Measurements from ENCODE around the gene AMHR2.
A peak's percentile ranks its signal among the peaks of the same experiment; 100 is the strongest.
"Not testable (repeated sequence)": the region's sequence is repeated elsewhere in the genome, so short reads cannot be mapped to it uniquely, and the experiment has no call there.

Gene AMHR2

DNA sequence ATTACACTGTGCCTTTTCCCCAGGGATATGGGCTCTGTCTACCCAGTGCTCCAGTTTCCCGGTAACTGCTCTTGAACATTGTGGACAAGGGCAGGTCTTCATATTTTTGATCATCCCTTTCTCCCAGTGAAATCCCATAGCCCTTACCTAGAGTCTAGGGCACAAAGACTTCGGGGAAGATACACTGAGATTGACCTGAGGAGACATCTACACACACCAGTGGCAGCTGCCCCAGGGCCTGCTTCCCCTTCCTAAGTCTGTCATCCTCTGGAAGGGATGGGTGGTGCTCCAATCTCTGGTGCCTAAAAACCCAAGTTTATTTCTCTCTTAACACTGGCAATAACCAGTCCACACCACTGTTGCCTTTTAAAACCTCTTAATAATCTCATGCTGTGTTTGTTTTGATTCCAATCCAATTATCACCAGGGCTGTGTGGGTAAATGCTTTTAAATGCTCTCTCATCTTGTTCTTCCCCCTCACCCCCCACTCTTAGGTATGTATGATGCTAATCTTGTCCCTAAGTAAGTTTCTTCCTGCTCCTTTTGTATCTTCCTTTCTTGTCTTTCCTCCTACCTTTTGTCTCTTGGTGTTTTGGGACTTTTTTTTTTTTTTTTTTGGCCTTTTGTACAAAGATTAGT is 7.8 kb upstream of the AMHR2 start:
- DNase-seq, result not testable (repeated sequence)

- not testable (repeated sequence) for DNase-seq
Measured at GRCh38 chr12:53417291-53417816, 6.3 kb upstream of the AMHR2 start.

DNA sequence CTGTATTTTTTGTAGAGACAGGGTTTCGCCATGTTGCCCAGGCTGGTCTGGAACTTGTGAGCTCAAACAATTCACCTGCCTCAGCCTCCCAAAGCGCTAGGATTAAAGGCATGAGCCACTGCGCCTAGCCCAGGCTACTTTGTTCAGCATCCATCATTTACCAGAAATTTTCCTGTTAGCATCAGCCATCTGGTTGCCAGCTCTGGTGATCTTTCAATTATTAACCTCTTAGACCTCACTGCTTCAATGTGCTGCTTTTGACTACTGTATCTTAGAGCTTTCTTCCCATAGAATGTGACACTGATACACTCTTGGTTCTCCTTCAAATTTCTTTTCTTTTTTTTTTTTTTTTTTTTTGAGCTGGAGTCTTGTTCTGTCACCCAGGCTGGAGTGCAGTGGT is 5.4 kb upstream of the AMHR2 start:
- DNase-seq, result no peak

- no peak for DNase-seq
Measured at GRCh38 chr12:53419756-53420155, 3.9 kb upstream of the AMHR2 start.

DNA sequence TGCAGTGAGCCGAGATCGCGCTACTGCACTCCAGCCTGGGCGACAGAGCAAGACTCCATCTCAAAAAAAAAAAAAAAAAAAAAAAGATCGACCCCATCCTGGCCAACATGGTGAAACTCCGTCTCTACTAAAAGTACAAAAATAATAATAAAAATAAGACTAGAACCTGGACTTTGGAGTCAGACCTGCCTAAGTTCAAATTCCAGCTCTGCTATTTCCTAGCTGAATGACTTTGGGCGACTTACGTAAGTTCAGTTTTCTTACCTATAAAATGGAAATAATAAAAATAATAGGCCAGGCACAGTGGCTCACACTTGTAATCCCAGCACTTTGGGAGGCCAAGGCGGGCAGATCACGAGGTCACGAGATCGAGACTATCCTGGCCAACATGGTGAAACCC is 1.4 kb upstream of the AMHR2 start:
- not testable (repeated sequence) for DNase-seq

GRCh38 chr12:53424626-53425514 is 1.2 kb downstream of the AMHR2 start:
- DNase-seq, result no peak

- no peak for DNase-seq
Measured at GRCh38 chr12:53425515-53426150, 2.0 kb downstream of the AMHR2 start.

DNA sequence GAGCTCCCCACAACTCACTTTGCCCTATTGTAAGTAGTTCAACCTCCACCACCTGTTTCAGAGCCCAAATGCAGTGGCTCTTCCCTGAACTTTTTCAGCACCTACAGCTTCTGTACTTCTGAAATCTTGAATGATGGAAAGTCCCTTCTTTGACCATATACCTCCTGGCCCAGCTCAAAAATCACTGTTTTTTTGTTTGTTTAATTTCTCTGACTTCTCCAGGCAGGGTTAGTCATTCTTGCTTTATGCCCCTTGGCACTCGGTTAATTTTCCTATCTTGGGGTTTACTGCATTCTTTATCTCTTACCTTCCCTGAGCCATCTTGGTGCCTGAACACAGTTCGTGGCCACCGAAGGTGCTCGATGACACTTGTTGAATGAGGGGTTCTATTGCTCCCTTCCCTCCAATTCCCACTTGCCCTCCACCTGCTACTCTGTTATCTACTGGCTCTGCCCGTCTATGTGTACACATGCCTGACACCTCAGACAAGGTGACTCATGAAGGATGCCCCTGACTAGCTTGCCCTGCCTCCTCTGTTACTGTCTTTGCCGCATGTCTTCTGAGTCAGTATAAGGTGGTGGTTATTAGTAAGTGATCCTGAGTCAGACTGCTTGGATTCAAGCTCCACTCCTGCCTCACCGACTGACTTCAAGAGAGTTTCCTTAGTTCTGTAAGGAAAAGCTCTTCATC is 4.4 kb downstream of the AMHR2 start:
- no peak for DNase-seq

- no peak for DNase-seq
Measured at GRCh38 chr12:53428741-53429140, 5.1 kb downstream of the AMHR2 start.

DNA sequence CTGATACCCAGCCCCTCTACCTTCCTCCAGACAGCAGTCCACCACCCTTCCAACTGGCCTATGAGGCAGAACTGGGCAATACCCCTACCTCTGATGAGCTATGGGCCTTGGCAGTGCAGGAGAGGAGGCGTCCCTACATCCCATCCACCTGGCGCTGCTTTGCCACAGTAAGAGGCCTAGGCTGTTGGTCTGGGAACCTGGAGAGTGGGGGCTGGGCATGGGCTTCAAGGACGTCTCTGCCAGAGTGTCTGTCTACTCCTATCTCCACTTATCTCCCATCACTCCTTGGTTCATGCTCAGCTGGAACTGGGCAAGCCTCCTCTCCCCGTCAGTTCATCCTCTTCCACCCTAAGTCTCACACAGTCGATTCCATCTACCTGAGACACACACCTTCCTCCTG is 6.5 kb downstream of the AMHR2 start:
- no peak for DNase-seq

GRCh38 chr12:53431187-53431586 is 7.5 kb downstream of the AMHR2 start:
- no peak for DNase-seq

DNA sequence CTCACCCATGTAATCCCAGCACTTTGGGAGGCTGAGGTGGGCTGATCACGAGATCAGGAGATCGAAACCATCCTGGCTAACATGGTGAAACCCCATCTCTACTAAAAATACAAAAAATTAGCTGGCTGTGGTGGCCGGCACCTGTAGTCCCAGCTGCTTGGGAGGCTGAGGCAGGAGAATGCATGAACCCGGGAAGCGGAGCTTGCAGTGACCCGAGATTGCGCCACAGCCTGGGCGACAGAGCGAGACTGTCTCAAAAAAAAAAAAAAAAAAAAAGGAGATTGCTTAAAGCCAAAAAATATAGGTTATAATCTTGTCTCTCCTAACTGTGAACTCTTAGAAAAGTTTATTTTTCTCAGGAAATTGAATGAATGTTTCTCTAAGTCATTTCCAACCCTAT is 11.7 kb downstream of the AMHR2 start:
- DNase-seq, result not testable (repeated sequence)

DNA sequence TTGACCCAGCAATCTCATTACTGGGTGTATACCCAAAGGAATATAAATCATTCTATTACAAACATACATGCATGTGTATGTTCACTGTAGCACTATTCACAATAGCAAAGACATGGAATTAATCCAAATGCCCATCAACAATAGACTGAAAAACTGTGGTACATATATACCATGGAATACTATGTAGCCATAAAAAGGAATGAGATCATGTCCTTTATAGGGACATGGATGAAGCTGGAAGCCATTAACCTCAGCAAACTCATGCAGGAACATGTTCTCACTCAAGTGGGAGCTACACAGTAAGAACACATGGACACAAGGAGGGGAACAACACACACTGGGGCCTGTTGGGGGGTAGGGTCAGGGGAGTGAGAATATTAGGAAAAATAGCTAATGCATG is 15.9 kb downstream of the AMHR2 start:
- DNase-seq, result not testable (repeated sequence)

DNA sequence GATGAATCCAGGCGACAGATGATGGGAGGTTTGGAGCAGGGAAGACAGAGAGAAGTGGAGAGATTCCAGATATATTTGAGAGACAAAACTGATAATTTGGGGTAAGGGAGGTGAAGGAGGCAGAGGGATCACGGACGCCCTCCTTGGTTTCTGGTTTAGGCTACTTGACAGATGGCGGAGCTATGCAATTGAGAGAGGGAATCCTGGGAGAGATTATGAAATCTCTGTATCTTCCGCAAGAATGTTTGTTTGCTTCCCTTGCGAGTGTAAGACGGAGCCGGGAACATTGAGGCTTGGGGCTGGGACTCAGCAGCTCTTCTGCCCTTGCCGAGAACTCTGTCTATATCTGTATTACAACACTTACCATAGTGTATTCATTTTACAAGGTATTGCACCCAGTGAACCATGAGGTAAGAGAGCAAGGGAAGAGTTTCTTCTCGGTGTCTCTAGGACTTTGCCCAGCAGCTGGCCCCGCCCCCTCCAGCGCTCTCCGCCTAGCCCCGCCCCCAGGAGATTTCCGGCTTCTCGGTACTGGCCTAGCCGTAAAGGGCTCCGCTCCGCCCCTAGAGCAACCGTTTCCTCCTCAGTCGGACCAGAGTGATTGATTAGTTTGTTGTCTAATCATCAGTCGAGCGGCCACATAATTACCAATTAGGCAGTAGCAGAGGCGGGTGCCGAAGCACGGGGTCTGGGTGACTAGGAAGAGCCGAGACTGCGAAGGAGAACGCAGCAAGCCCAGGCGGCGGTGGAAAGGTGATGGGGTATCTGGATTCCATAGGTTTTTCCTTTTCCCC is 17.6 kb downstream of the AMHR2 start, which contains the start of gene PRR13:
Gene PRR13 (plus strand): TSS at position 695 of the 794 bp plus-strand sequence. CDS start 981 bp downstream, outside the sequence.
- DNase-seq, result peak; percentile 99

- DNase-seq, result no peak
Measured at GRCh38 chr12:53443955-53444354, 20.3 kb downstream of the AMHR2 start.

DNA sequence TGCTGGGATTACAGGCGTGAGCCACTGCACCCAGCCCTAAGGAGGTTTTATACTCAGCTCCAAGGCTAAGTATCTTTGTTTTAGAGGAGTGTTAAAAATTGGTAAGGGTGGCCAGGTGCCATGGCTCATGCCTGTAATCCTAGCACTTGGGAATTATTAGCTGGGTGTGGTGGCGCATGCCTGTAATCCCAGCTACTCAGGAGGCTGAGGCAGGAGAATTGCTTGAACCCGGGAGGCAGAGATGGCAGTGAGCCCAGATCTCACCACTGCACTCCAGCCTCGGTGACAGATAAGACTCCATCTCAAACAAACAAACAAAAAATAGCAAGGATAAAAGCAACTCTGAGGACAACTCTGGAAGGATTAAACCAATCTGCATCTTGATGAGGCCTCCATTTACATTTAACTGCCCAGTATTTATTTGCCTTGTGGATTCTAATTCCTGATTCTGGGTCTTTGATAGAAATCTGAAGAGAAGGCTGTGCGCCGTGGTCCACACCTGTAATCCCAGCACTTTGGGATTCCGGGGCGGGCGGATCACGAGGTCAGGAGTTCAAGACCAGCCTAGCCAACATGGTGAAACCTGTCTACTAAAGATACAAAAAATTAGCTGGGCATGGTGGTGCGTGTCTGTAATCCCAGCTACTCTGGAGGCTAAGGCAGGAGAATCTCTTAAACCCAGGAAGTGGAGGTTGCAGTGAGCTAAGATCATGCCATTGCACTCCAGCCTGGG is 21.1 kb downstream of the AMHR2 start:
- not testable (repeated sequence) for DNase-seq

DNA sequence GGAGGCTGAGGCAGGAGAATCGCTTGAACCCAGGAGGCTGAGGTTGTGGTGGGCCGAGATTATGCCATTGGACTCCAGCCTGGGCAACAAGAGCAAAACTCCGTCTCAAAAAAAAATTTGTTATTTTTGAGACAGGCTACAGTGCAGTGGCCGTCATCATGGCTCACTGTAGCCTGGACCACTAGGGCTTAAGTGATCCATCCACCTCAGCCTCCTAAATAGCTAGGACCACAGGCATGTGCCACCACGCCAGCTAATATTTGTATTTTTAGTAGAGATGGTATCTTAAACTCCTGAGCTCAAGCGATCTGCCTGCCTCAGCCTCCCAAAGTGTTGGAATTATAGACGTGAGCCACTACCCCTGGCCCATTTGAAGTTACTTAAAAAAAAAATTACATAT is 27.3 kb downstream of the AMHR2 start:
- DNase-seq, result no peak

DNA sequence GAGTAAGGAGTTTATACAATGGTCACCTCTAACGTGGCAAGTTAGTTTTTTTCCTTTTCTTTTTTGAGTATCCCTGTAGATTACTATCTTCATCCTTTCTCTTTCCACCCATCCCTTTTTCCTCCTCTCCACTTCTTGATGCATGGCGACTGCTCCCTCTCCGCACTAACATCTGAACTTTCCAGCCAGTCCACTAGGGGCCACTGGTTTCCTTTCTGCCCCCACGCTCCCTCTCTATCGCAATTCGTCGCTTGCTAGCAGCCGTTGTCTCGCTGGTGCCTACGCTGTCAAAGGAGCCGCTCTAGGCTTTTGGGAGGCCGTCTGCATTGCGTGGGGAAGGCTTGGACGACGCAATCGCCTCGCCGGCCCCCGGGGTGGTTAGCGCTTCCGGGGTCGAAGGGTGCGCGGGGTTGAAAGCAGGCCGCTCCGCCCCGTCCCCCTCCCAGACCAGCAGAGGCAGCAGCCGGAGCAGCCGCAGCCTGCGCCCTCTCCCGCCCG is 28.1 kb downstream of the AMHR2 start, which contains the start of gene PCBP2:
Gene PCBP2 (plus strand): TSS at position 442 of the 498 bp plus-strand sequence. CDS start 2,699 bp downstream, outside the sequence.
- DNase-seq, result peak; percentile 99

- DNase-seq, result peak; percentile 76
Measured at GRCh38 chr12:53452159-53453077, 28.8 kb downstream of the AMHR2 start.
